K562 (cell line): ENCODE measurements around the gene PHYKPL. TPM values are rescaled to one million over a fixed set of nuclear protein-coding genes. Genes with fewer than 3 reads are reported as not detected.

ENCODE experiments used
- ATAC-seq: fragments of 200-7000 bp; cut with Tn5 transposase; 3 replicates; pipeline ENCODE4 v1.9.1; 2020; ENCODE audit warnings: moderate library complexity
- BruUV-seq: library from RNA; stranded (reverse); fragments of 400-500 nt; replicated peaks from 2 replicates; lab custom pipeline; 2021; lab: Mats Ljungman, UMichigan
- CTCF ChIA-PET: fragments of 300-600 bp; formaldehyde crosslinking; extraction: SDS; loops from one replicate; lab custom pipeline; 2021; ENCODE audit warnings: low intra/inter-chr PET ratio; lab: Yijun Ruan, JAX
- POLR2A ChIA-PET: fragments of 300-600, 350-650 bp; sonication (Branson Sonifier 250); formaldehyde crosslinking; extraction: SDS; loops from one replicate; lab custom pipeline; 2021; ENCODE audit warnings: antibody characterized with exemption, inconsistent platforms; lab: Yijun Ruan, JAX
- DNase-seq, 4 experiments: peaks; one replicate each; pipeline versions ENCODE4 v3.0.0 to v3.0.0-alpha.2; 2011 to 2018; ENCODE audit warnings: low spot score in 3 of 4, mixed read lengths in 3 of 4; ENCODE audit errors: extremely low read depth in 1 of 4
- FAIRE-seq: peaks from 2 replicates; lab custom pipeline; 2011; peaks lifted over from hg19 to GRCh38; lab: Jason Lieb, UNC
- H2AFZ ChIP-seq: 2 replicates; pipeline ENCODE4 v1.6.0; 2011; ENCODE audit warnings: low read depth, low read length, control low read depth, inconsistent platforms
- H3K27ac ChIP-seq: fragments of 200-600 bp; 3 replicates; pipeline ENCODE4 v1.8.0; 2011; ENCODE audit warnings: low read depth, mild to moderate bottlenecking, control low read depth, inconsistent platforms, low read length, moderate library complexity, mixed read lengths; ENCODE audit errors: extremely low read depth
- H3K27me3 ChIP-seq, 2 experiments: fragments of 300-600 bp in 1 of 2; 2 replicates in 1 of 2; 3 replicates in 1 of 2; pipeline versions ENCODE4 v1.6.0 to v1.8.0; 2011; ENCODE audit warnings: inconsistent platforms in 2 of 2, low read length in 2 of 2, mild to moderate bottlenecking in 1 of 2, mixed read lengths in 1 of 2, moderate library complexity in 1 of 2; ENCODE audit not compliant: control insufficient read depth in 2 of 2, insufficient read depth in 2 of 2
- H3K36me3 ChIP-seq: fragments of 300-600 bp; 3 replicates; pipeline ENCODE4 v1.8.0; 2011; ENCODE audit warnings: mild to moderate bottlenecking, low read length, inconsistent platforms; ENCODE audit not compliant: control insufficient read depth, insufficient read depth
- H3K4me1 ChIP-seq, 2 experiments: fragments of 200-600 bp in 1 of 2; replicated peaks in 1 of 2; 2 replicates in 1 of 2; 3 replicates in 1 of 2; pipeline versions ENCODE4 v1.5.1 to v1.8.0; 2011; ENCODE audit warnings: inconsistent platforms in 2 of 2, low read length in 2 of 2, mild to moderate bottlenecking in 1 of 2, mixed read lengths in 1 of 2, moderate library complexity in 1 of 2; ENCODE audit not compliant: control insufficient read depth in 2 of 2, insufficient read depth in 2 of 2
- H3K4me2 ChIP-seq: 2 replicates; pipeline ENCODE4 v1.6.1; 2011; ENCODE audit warnings: low read length, control low read depth, inconsistent platforms, mixed read lengths; ENCODE audit not compliant: insufficient read depth
- H3K4me3 ChIP-seq: fragments of 200-600 bp; sonication (generic), shearing (Covaris generic); 2 replicates; pipeline ENCODE4 v1.5.1; 2016; ENCODE audit warnings: control low read depth, inconsistent platforms
- H3K79me2 ChIP-seq: fragments of 200-600 bp; 3 replicates; pipeline ENCODE4 v1.8.0; 2011; ENCODE audit warnings: low read length, inconsistent platforms; ENCODE audit not compliant: control insufficient read depth, insufficient read depth
- H3K9ac ChIP-seq, 2 experiments: 2 replicates each; pipeline versions ENCODE4 v1.6.0 to v1.6.1; 2011; ENCODE audit warnings: low read depth in 2 of 2, low read length in 2 of 2, control low read depth in 1 of 2, inconsistent platforms in 1 of 2, mild to moderate bottlenecking in 1 of 2, mixed read lengths in 1 of 2; ENCODE audit not compliant: insufficient read depth in 1 of 2
- H3K9me1 ChIP-seq: one replicate; pipeline ENCODE4 v1.6.0; 2011; ENCODE audit warnings: inconsistent platforms, mild to moderate bottlenecking, low read length, moderate library complexity; ENCODE audit not compliant: control insufficient read depth, insufficient read depth
- H3K9me3 ChIP-seq: replicated peaks from 2 replicates; pipeline ENCODE4 v1.5.1; 2011; ENCODE audit warnings: low read depth, low read length, inconsistent platforms; ENCODE audit not compliant: control insufficient read depth, insufficient read depth
- H4K20me1 ChIP-seq: replicated peaks from 2 replicates; pipeline ENCODE4 v1.6.1; 2011; ENCODE audit warnings: low read length, inconsistent platforms, mixed read lengths; ENCODE audit not compliant: control insufficient read depth, insufficient read depth
- CBX3 ChIP-seq, 2 experiments: IDR thresholded peaks; 1 replicate in 1 of 2; 2 replicates in 1 of 2; pipeline ENCODE4 v1.6.1; 2012; ENCODE audit warnings: inconsistent platforms in 2 of 2, low read length in 2 of 2, borderline replicate concordance in 1 of 2, control low read depth in 1 of 2
- GABPB1 ChIP-seq: sonication (generic); formaldehyde crosslinking; IDR thresholded peaks from 2 replicates; pipeline ENCODE4 v1.8.0; 2022; ENCODE audit warnings: mild to moderate bottlenecking, missing genetic modification reagents
- GATAD2B ChIP-seq: fragments of 450-650 bp; IDR thresholded peaks from 2 replicates; pipeline ENCODE4 v1.6.1; 2017; ENCODE audit warnings: mild to moderate bottlenecking, borderline replicate concordance
- HCFC1 ChIP-seq: IDR thresholded peaks from 2 replicates; pipeline ENCODE4 v1.6.1; 2012; ENCODE audit warnings: low read depth, low read length, improper control_type of control experiment
- HIVEP1 ChIP-seq: fragments of 250-450 bp; sonication (Bioruptor Pico); IDR thresholded peaks from 2 replicates; pipeline ENCODE4 v1.4.0; 2020; ENCODE audit warnings: mild to moderate bottlenecking
- KLF10 ChIP-seq: fragments of 250-450 bp; sonication (Bioruptor Pico); IDR thresholded peaks from 2 replicates; pipeline ENCODE4 v1.6.1; 2021; ENCODE audit warnings: matching md5 sums
- MTA2 ChIP-seq: fragments of 450-650 bp; IDR thresholded peaks from 2 replicates; pipeline ENCODE4 v1.6.1; 2016; ENCODE audit warnings: low read depth
- PHF20 ChIP-seq: fragments of 450-650 bp; IDR thresholded peaks from 2 replicates; pipeline ENCODE4 v1.6.1; 2018; ENCODE audit not compliant: partially characterized antibody
- PYGO2 ChIP-seq: fragments of 450-650 bp; IDR thresholded peaks from 2 replicates; pipeline ENCODE4 v1.6.1; 2016; ENCODE audit warnings: mild to moderate bottlenecking, missing genetic modification characterization, moderate library complexity, missing compliant biosample characterization
- RBBP5 ChIP-seq: fragments of 200-600 bp; sonication (generic); IDR thresholded peaks from 2 replicates; pipeline ENCODE4 v1.6.1; 2012; ENCODE audit warnings: borderline replicate concordance, mild to moderate bottlenecking, low read length, control low read depth, inconsistent platforms; ENCODE audit not compliant: insufficient read depth, poor library complexity, severe bottlenecking
- TOE1 ChIP-seq, 2 experiments: fragments of 450-650 bp in 1 of 2; sonication (generic) in 1 of 2; formaldehyde crosslinking in 1 of 2; IDR thresholded peaks; 2 replicates each; pipeline versions ENCODE4 v1.7.1 to v1.8.0; 2016 to 2022; ENCODE audit warnings: borderline replicate concordance in 2 of 2, mild to moderate bottlenecking in 2 of 2, antibody characterized with exemption in 1 of 2, inconsistent platforms in 1 of 2, low read depth in 1 of 2, missing genetic modification reagents in 1 of 2, moderate library complexity in 1 of 2
- WHSC1 ChIP-seq: IDR thresholded peaks from one replicate; pipeline ENCODE4 v1.6.1; 2012; ENCODE audit warnings: low read length, control low read depth, inconsistent platforms
- ZBTB43 ChIP-seq: sonication (generic); formaldehyde crosslinking; IDR thresholded peaks from 2 replicates; pipeline ENCODE4 v1.8.0; 2023; ENCODE audit warnings: mild to moderate bottlenecking, missing genetic modification reagents
- ZKSCAN1 ChIP-seq: fragments of 150-350 bp; IDR thresholded peaks from 2 replicates; pipeline ENCODE4 v1.6.1; 2016; ENCODE audit warnings: low read depth, low read length
- ZKSCAN3 ChIP-seq: fragments of 250-450 bp; sonication (Bioruptor Pico); IDR thresholded peaks from 2 replicates; pipeline ENCODE4 v1.4.0; 2020
- ZNF134 ChIP-seq: fragments of 250-450 bp; sonication (Bioruptor Pico); conservative IDR thresholded peaks from 2 replicates; pipeline ENCODE4 v1.4.0; 2020
- WGBS: fragments of 100-300 bp; shearing (Covaris generic); methylation state at CpG from one replicate; pipeline ENCODE4 v1.1.6; 2016; ENCODE audit warnings: low coverage, mixed read lengths; ENCODE audit not compliant: insufficient coverage; ENCODE audit errors: missing lambda C conversion rate; 5-methylcytosine and 5-hydroxymethylcytosine counted together
- in situ Hi-C: fragments of 300-500 bp; cut with MboI; formaldehyde crosslinking; loops from 4 replicates; pipeline ENCODE4 v1.15.0; 2018; ENCODE audit warnings: inconsistent platforms, mixed read lengths
- intact Hi-C: fragments of 100-400 bp; cut with micrococcal nuclease; formaldehyde crosslinking; loops from 2 replicates; pipeline ENCODE4 v1.14.2; 2022
- polyA plus RNA-seq, 8 experiments: library from polyadenylated mRNA; depleted of rRNA in 4 of 8; stranded (reverse) in 5 of 8; unstranded in 3 of 8; fragments of >200 nt; fragmentation: Nextera tagmentation in 2 of 8; fragmentation: Illumina TruSeq in 1 of 8; extraction: Ambion mirVana in 2 of 8; extraction: Trizol in 1 of 8; gene quantifications; 2 replicates each; pipeline versions ENCODE4 v1.2.1 to v1.2.3, GENCODE V29; 2011 to 2014; ENCODE audit warnings: inconsistent platforms in 1 of 8, missing spikeins in 1 of 8
- total RNA-seq, 7 experiments: library from RNA; depleted of rRNA in 6 of 7; stranded (reverse); fragments of >200 nt in 6 of 7; fragmentation: Illumina TruSeq in 2 of 7; extraction: Trizol in 2 of 7; gene quantifications; 2 replicates each; pipeline versions ENCODE4 v1.2.1 to v1.2.3, GENCODE V29; 2011 to 2021; ENCODE audit warnings: low replicate concordance in 1 of 7
- TF ChIP-seq, protein P1 (sequence below): fragments of 250-450 bp; sonication (Bioruptor Pico); IDR thresholded peaks from 2 replicates; pipeline ENCODE4 v1.8.0; 2022; ENCODE audit warnings: moderate library complexity, mild to moderate bottlenecking, inconsistent platforms
- TF ChIP-seq, protein P2 (sequence below): sonication (generic); formaldehyde crosslinking; IDR thresholded peaks from 2 replicates; pipeline ENCODE4 v1.8.1; 2022; ENCODE audit warnings: missing genetic modification reagents

The PHYKPL gene
- total and polyA plus RNA-seq, 9 of the 15 experiments (the other 6 are each of a cell fraction or from before 2014, with no cell fraction given), result 4.7 to 34.7 (median 18.6) TPM

- POLR2A ChIA-PET, result no interaction called here
- peak overlapping the region; percentile 70; the same call in 1 of the 2 replicates for H2AFZ ChIP-seq
- BruUV-seq, result no TSS peak
- FAIRE-seq (no peak), DNase-seq (peak in 1 of 4 experiments; percentile 4), ATAC-seq (peak; percentile 32; the same call in 2 of the 3 replicates)
- CTCF ChIA-PET, result no interaction called here
- H4K20me1 ChIP-seq, result no peaks in the 10 kb centered on the region
- H3K4me1 ChIP-seq, result peaks cover 0 to 8% of the 10 kb centered on the region in 2 experiments; a peak in 2 of 5 replicates
- no peaks in the 10 kb centered on the region; the same call in 1 of the 2 replicates for H3K9me3 ChIP-seq
- 6% methylated on average over 4 of the region's 7 CpGs for WGBS
- H3K9ac ChIP-seq, result peak overlapping the region in 1 of 2 experiments; percentile 77; a peak in 1 of 4 replicates
- no peaks in the 10 kb centered on the region for H3K9me1 ChIP-seq
- H3K27ac ChIP-seq, result no peak overlapping the region
- in situ Hi-C loops (no loop called here), intact Hi-C loops (no loop called here)
- H3K36me3 ChIP-seq, result no peaks in the 10 kb centered on the region
- H3K79me2 ChIP-seq, result no peaks in the 10 kb centered on the region
- H3K4me3 ChIP-seq, result no peak overlapping the region
- H3K27me3 ChIP-seq, result peaks cover 5 to 16% of the 10 kb centered on the region in 2 experiments; a peak in 3 of 5 replicates
- 0 out of 2 replicates have a peak overlapping the region, but pooled peaks have one; percentile 10 for H3K4me2 ChIP-seq
- no peak for TF ChIP-seq ZKSCAN1
- no peak for TF ChIP-seq PHF20
- no peak for TF ChIP-seq RBBP5
- no peak for TF ChIP-seq CBX3 (IDR thresholded peaks at IDR 0.05; ENCODE audit: borderline replicate concordance in 1 of 2, low read length in 2 of 2)
- TF ChIP-seq GABPB1, result no peak
- no peak for TF ChIP-seq KLF10 (CRISPR knock-in tag)
- no peak for TF ChIP-seq HIVEP1 (CRISPR knock-in tag)
- no peak for TF ChIP-seq TOE1 (IDR thresholded peaks at IDR 0.05; ENCODE audit: borderline replicate concordance)
- no peak for TF ChIP-seq TOE1 (CRISPR knock-in tag; IDR thresholded peaks at IDR 0.05; ENCODE audit: borderline replicate concordance, low read depth)
- no peak for TF ChIP-seq ZKSCAN3
- no peak for TF ChIP-seq ZNF134
- TF ChIP-seq ZBTB43 (CRISPR knock-in tag), result no peak
- TF ChIP-seq, protein P1, sequence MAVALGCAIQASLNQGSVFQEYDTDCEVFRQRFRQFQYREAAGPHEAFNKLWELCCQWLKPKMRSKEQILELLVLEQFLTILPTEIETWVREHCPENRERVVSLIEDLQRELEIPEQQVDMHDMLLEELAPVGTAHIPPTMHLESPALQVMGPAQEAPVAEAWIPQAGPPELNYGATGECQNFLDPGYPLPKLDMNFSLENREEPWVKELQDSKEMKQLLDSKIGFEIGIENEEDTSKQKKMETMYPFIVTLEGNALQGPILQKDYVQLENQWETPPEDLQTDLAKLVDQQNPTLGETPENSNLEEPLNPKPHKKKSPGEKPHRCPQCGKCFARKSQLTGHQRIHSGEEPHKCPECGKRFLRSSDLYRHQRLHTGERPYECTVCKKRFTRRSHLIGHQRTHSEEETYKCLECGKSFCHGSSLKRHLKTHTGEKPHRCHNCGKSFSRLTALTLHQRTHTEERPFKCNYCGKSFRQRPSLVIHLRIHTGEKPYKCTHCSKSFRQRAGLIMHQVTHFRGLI (CRISPR knock-in tag), result no peak
- no peak for TF ChIP-seq GATAD2B
- no peak for TF ChIP-seq PYGO2
- TF ChIP-seq HCFC1, result no peak
- no peak for TF ChIP-seq MTA2
- no peak for TF ChIP-seq WHSC1
- TF ChIP-seq, protein P2, sequence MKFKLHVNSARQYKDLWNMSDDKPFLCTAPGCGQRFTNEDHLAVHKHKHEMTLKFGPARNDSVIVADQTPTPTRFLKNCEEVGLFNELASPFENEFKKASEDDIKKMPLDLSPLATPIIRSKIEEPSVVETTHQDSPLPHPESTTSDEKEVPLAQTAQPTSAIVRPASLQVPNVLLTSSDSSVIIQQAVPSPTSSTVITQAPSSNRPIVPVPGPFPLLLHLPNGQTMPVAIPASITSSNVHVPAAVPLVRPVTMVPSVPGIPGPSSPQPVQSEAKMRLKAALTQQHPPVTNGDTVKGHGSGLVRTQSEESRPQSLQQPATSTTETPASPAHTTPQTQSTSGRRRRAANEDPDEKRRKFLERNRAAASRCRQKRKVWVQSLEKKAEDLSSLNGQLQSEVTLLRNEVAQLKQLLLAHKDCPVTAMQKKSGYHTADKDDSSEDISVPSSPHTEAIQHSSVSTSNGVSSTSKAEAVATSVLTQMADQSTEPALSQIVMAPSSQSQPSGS (CRISPR knock-in tag), result no peak
Observed at GRCh38 chr5:178194026-178194425, 38.6 kb downstream of the PHYKPL start.
